HL-60/S4 treated with retinoic acid at 250 ng/mL for 4 days and 3 days (cell line): ENCODE data around the gene UCN2.
"Not testable (repeated sequence)": the region's sequence is repeated elsewhere in the genome, so short reads cannot be mapped to it uniquely, and the experiment has no call there.

Source experiments
- in situ Hi-C: fragments of 300-500 bp; cut with MboI; formaldehyde crosslinking; loops from 2 replicates; pipeline ENCODE4 v1.7.0; 2022; ENCODE audit warnings: low sequenced_read_pairs

The UCN2 gene

DNA sequence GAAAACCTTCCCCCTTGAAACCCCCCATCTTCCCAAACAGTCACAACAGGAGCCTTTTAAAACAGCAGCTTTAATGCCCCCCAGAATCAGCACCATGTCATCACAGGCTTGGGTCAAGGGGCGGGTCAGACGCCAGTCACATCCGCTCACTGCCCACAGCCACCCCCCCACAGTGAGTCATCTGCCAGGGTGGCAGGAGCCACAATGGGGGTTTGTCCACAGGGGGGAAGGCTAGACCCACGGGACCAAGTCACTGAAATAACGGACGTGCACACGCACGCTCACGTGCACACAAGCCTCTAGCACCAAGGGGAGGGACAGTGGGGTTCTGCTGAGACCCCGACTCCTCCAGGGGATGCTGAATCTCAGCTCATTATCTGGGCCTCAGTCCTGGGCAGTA lies 441 bp upstream of the UCN2 start:
- in situ Hi-C loops: no loop called here

DNA sequence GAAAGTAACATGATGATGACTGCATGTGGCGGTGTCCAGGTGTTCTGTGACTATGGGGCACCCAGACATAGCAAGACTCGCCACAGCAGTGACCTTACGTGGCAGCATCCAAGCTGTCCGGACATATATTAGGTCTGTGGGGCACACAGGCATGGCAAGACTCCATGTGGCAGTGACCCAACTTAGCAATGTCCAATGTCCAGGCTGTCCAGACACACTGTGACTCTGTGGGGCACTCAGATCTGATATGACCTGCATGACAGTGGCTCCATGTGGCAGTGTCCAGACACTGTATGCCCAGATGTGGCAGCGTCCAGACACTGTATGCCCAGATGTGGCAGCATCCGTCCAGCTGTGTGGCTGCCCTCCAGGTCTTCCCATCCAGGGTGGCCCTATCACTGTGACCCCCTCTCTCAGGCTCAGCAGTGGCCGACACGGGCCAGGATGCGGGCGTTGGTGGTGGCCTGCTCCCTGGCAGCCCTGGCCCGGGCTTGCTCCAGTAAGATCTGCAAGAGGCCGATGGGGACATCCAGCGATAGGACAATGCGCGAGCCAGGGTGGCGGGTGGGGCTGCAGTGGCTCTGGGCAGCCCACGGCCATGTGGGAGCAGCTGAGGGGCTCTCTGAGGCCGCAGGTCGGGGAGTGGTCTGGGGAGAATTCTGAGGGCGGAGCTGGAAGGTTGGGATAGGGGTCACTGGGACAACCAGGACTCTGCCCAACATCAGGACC lies 1.1 kb downstream of the UCN2 start:
- in situ Hi-C loops: no loop called here

DNA sequence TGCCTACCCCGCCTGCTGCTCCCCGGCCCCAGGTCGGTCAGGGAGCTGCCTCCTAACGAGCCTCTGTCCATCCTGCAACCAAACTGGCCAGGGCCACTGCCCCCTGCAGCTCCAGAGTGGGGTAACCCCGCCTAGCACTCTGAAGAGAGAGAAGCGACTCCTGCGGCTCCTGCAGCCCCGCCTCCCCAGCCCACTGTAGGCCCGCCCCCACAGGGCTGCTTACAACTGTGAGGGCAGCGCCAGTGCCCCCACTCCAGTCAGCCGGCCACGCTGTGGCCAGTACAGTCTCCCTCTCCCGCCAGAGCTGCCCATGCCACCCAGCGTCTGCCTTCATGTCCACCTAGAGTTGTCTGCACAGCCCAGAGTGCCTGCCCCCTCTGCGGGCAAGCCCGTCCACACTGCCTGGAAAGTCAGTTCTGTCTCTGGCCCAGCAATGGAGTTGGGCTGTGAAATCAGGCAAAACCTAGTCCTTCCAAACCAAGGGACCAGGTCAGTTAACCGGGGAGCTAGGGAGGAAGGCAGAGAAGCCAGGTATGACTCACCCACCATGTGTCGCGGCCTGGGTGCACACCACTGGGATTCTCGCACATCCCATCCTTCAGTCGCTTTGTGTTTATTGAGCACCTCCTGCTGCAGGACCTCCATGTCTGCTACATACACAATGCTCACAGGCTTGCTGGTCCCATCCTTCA lies 2.4 kb downstream of the UCN2 start:
- in situ Hi-C loops: no loop called here

DNA sequence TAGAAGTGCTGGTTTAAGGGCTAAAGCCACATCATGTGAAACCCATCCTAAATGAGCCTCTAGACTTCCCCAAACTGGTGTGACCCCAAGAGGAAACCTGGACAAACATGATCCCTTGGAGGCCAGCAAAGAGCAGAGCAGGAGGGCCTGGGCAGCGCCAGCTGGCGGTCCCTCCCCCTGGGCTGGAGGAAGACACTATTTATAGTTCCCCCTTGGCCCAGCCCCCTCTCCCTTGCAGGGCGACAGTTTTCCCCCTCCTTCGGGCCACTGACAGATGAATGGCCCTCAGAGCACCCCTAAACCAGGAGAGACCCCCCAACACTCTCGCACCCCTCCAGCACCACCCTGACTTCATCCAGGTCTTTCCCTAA lies 2.9 kb downstream of the UCN2 start:
- in situ Hi-C loops: no loop called here

DNA sequence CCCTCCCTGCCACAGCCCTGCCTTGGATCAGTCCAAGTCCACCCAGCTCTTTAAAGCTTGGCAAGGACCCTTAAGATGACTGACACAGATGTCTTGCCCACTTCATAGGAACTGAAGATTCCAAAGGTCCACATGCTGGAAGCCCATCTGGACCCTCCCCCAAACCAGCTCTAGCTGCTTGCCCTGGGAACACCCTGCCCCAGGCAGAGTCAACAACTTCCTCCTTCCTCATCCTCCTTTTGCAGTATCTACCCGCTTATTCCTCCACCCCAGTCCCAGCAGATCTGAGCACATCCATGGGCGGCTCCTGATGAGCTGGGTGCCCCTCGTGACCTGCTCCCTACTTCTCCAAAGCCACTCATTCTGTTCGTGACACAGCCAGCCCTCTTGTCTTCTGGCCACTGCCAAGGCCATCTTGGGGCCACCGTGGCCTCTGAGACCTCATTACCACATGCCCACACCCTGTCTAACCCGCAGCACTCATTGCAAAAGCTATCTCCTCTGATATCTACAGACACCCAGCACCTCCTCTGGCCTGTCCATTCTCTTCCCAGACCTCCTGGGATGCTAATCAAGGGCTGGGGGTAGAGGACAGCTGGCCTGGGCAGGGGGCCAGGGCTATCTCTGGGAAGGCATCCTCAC lies 5.0 kb downstream of the UCN2 start:
- in situ Hi-C loops: no loop called here

DNA sequence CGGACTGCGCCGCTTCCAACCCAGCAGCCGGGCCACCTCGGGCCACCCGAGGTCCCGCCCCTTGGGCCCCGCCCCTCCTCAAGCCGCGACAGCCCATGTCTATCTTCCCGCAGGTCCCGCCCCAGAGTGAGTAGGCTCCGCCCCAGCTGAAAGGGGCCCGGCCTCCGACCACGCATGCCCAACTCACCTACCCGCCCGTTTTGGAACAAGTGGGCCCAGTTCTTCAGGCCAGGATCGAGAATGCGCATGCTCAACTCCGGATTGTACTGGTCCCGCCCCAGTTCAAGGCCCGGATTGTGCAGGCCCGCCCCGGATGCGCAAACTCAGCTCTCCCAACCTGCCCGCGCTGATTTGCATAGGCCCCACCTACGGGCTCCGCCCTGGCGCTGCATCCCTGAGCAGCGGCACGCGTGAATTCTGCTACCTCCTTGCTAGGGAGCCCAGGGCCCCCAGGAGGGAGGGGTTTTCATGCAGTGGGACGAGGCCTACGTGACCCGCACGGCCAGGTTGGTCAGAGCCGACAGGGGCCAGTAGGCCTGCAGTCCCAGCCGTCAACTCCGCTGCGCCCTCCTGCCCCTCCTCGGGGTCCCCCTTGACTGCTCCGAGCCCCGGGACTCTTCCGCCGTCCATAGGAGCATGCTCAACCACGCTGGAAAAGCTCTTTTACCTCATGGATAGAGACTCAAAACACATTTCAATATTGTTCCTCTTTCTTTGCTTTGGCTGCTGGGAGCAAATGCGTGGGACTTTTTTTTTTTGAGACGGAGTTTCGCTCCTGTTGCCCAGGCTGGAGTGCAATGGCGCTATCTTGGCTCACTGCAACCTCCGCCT lies 6.6 kb downstream of the UCN2 start, which contains the start of gene PFKFB4:
PFKFB4 (minus strand) TSS at position 8 of the 831 bp plus-strand sequence. CDS start 26 bp downstream, outside the sequence.
- in situ Hi-C loops: no loop called here

DNA sequence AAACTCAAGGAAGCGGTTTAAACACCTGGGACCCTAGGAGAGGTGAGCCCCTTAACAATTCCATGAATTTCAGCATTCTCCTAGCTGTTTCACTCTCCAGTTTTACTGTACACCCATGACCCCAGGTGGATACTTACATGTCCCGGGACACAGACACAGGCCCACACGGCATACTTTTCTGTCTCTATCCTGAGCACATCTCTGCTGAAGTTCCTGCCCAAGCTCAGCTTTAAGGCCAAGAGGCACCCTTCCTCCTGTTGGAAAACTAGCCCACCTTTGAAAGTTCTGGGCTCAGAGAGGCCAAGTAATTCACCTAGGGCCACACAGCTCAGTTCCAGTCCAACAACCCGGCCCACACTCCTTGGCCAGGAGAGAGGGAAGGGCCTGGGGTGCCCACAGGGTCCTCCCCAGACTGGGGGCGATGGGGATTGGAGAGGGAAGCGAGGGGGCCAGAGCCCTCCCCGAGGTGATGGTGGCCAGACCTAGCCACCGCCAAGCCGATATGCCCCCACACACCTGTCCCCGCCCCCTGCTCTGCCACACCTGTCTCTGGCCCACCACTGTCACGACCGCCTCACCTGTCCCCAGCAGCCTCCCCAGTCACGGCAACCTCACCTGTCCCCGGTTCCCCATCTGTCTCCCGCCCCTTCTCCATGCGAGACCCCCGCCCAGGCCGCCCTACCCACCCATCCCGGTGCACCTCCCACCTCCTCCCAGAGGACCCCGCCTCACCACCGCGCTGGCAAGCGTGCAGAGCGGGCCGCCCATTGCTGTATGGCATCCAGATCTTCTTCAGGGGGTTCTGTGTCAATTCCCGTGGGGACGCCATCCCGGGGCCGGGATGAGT lies 7.4 kb downstream of the UCN2 start:
- in situ Hi-C loops: no loop called here

DNA sequence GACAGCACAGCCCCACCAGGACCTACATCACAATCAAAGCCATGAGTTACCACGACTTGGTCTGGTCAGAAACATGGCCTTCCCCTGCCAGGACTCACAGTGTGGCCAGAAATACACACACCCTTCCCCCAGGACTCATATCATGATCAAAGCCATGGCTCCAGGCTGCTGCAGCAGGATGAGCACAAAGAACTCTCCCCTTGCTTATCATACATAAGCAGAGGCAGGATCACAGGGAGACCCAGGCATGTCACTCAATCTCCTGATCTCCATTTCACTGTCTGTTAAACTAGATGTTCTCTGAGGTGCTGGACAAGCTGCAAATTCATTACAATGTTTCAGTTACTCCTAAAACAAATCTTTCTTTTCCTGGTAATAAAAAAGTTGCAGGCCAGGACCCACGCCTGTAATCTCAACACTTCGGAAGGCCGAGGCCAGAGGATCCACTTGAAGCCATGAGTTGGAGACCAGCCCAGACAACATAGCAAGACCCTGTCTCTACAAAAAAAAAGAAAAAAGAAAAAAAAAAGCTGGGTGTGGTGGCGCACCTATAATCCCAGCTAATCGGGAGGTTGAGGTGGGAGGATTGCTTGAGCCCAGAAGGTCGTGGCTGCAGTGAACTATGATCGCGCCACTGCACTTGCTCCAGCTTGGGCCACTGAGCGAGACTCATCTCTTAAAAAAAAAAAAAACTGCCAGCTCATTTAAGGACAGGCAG lies 8.2 kb downstream of the UCN2 start:
- in situ Hi-C loops: no loop called here

DNA sequence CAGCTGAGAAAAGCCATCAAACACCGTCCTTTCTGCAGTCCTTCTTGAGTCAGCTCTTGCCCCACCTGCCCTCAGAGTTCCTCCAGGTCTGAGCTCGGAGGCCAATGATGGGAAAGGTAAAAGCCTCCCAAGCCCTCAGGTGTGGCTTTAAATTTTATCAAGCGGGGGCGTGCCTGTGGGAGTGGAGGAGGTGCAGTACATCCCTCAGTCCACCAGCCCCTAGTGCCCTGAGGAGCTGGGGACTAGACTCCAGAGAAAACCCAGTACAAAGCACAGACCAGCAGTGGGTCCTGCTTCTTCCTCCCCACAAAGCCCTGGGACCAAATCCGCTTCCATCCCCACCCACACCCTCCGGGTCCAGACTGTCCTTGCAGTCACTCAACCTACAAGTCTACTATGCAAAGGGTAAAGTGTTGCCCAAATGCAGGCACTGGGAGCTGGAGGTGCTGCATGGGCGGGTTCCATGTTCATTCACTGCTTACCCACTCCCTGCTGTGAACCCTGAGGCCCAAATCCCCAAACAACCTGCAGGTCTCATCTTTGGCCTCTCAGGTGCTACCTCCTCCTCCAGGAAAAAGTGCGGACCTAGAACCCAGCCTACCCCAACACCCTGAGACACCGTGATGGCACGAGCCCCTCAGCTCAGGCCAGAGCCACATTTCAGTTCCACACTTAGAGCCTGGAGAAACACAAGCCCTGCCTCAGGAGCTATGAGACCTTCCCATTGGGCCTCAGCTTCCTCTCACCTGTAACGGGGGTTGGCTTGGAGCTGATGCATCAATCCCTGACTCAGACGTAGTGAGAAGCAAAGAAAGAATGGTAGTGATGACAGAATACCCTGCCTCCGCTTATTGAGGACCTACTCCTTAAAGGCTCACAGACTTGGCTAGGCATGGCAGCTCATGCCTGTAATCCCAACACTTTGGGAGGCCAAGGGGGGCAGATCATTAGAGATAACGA lies 9.4 kb downstream of the UCN2 start:
- in situ Hi-C loops: no loop called here

DNA sequence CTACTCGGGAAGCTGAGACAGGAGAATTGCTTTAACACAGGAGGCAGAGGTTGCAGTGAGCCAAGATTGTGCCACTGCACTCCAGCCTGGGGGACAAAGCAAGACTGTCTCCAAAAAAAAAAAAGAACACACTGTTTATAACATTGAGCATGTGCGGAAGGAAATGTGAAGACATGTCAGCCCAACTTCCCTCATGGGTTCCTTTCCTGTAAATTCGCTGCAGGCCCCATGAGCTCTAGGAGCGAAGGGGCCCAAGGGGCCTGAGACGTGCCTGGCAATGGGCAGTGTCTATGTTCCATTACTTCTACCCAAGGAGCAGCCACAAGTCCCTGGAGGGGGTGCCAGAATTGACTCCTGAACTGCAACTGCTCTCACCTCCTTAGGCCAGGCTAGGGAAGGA lies 10.2 kb downstream of the UCN2 start:
- in situ Hi-C loops: no loop called here

DNA sequence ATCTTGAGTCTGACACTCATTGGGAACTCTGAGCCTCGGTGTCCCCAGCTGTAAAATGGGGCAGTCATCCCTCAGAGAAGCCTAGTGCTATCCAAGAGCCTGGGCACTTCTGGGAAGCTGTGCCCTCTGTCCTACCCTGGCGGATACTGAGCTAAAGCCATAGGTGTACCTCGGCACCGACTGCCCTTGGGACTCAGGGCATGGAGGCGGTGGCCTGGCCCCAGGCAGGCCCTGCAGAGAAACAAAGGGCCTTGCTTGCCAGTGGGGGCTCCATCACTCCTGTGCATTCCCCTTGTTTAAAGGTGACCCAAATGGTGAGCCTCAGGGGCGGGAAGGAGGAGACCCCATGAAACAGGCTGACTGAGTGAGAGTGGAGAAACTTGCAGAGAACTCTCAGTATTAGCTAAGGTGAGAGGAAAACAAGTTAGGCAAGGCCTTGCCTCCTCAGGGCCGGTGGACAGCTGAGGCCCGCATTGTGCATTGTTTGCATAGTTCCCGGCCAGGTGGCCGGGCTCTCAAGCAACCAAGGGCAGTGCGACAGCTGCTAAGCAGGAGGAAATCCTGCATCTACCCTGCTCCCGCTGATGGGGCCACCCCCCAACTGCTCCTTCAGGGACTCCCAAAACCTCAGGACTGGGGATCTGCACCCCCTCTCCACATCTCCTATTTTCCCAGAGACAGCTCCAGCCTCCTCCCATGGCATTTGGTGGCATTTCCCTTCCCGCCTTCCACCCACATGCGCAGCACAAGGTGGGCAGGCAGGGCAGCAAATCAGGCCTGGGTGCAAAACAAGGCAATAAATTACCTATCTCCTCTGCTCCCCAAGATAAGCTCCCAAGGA lies 11.2 kb downstream of the UCN2 start:
- in situ Hi-C loops: no loop called here

DNA sequence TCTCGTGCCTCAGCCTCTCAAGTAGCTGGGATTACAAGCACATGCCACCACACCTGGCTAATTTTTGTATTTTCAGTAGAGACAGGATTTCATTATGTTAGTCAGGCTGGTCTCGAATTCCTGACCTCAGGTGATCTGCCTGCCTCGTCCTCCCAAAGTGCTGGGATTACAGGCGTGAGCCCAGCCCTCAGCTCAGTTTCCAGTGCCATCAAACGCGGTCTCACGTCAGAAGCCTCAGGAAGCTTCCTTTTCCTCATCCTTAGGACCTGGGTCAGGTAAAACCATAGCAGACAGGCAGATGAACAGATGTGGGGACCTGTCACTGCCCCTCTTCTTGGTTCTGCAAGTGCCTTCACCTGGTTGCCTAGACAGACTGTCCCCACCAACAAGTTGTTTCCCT lies 11.9 kb downstream of the UCN2 start:
- in situ Hi-C loops: not testable (repeated sequence)

DNA sequence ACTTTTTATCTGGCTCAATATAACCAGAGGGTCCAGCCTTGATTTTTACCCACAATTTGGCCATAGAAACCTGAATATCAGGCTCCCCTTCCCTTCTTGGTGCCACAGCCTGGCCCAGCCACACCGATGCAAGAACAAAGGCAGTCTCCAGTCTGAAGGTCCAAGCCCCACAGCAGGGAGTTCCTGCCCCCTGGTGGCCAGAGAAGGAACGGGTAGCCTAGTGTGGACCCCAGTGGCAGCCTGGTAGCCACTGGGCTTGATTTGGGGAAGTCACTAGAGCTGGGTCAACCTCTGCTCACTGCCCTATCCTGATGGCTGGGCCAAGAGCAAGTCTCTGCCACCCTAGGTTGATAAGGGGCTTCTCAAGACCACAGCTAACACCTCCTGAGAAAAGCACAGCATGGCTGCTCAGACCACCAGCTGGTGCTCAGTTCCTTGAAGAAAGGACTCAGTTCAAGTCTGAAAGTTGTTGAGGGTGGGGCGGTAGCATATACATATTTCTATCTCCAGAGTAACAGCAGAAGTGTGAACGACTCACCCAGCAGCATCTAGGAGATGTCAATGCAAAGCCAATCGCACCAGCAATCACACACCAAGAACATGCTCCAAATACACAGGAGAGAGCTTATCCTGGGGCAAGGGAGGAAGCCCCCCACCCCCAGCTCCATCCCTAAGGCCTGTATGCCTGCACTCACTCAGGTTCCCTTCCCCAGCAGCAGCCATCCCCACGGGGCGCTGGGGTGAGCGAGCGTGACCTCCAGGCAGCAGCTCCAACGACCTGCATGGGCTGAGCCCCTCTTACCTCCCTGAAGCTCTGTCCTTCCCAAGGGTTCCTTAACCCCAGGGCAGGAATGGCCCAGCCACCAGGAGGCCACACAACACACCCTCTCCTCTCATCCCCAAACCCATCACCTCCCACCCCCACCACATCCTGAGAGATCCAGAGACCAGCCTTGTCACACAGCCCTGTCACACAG lies 14.6 kb downstream of the UCN2 start:
- in situ Hi-C loops: no loop called here

DNA sequence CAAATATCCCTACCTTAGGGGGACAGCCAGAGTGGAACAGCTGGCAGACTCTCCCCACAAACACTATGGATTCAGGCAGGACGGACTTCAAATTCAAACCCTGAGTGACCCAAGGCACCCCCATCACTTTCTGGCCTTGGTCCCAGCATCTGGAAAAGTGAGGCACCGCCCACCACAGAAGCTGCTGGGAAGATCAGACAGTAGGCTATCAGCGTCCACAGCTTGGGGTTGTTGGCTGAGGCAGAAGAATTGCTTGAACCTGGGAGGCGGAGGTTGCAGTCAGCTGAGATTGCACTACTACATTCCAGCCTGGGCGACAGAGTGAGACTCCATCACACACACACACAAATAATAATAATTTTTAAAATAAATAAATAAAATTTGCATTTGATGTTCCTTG lies 15.5 kb downstream of the UCN2 start:
- in situ Hi-C loops: no loop called here

DNA sequence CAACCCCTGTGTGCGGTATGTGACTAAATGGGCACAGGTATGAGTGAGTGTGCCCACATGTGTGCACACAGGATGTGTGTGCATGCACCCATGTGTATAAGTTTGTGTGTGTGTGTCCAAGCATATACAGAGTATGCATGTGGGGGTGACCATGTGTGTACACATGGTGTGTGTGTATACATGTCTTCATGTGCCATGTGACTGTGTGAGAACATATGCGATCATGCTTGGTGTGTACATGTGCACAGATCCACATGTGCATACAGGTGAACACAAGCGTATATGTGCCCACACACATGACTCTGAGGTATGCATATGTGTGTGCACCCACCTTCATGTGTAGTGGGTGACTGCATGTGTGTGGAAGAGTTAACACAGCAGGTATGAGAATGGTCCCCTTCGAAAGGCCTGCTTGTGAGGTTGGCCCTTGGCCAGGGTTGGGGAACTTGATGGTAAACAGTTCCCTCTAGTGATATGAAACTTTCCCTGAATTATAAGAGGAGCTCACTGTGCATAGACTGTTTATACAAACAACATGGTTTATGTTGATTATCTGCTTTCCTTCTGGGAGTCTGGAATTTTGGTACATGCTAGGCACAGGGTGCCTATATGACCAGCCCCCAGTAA lies 17.3 kb downstream of the UCN2 start:
- in situ Hi-C loops: no loop called here

DNA sequence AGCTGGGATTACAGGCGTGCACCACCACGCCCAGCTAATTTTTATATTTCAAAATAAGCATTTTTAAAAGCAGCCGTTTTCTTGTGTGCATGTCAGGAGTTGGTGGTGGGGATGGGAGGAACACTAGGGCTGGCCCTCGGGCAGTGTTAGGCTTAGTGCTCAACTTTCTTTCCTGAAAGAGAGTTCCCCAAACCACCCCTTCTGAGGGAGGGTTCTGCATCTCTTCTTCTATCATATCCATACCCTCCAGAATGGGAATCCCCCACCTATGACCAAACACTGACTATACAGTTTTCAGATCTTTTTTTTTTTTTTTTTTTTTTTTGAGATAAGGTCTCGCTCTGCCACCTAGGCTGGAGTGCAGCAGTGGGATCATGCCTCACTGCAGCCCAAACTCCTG lies 19.4 kb downstream of the UCN2 start:
- in situ Hi-C loops: no loop called here
